ENCODE measurements around the gene HERC2.
"Not testable (repeated sequence)": the region's sequence is repeated elsewhere in the genome, so short reads cannot be mapped to it uniquely, and the experiment has no call there.

Gene HERC2

DNA sequence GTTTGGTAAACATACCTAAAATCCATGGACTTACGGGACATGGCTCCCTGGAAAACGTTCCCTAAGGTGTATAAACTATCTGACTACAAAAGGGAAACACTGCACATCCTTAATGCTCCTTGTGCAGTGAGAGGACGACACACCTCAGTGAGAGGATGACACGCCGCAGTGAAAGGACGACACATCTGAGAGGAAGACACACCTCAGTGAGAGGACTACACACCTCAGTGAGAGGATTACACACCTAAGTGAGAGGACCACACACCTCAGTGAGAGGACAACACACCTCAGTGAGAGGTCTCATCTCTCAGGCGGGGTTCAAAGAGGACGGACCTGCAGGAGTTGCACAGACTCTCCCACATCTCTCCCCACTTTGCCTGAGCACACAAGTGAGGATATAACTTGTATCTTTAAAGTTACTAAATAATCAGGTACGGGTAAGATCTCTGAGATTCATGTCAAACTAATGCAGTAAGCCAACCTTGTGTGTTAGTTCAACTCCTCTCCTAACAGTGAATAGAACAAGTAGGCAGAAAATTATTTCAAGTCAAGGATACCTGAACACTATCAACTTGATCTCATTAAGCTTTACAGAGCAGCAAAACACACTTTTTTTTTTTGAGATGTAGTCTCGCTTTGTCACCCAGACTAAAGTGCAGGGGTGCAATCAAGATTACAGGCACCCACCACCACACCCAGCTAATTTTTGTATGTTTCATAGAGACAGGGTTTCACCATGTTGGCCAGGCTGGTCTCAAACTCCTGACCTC is 32.1 kb downstream of the HERC2 start:
- Histone ChIP-seq H3K27me3 (no peaks in the 10 kb centered on the region), H3K4me3 (ENCODE audit: low read depth, low read length) (no peak overlapping the region), H3K4me1 (no peaks in the 10 kb centered on the region), H3K9me3 (no peaks in the 10 kb centered on the region), H3K36me3 (peaks cover 5% of the 10 kb centered on the region; the same call in 1 of the 2 replicates)
- no peak for DNase-seq
- TF ChIP-seq, protein P1, sequence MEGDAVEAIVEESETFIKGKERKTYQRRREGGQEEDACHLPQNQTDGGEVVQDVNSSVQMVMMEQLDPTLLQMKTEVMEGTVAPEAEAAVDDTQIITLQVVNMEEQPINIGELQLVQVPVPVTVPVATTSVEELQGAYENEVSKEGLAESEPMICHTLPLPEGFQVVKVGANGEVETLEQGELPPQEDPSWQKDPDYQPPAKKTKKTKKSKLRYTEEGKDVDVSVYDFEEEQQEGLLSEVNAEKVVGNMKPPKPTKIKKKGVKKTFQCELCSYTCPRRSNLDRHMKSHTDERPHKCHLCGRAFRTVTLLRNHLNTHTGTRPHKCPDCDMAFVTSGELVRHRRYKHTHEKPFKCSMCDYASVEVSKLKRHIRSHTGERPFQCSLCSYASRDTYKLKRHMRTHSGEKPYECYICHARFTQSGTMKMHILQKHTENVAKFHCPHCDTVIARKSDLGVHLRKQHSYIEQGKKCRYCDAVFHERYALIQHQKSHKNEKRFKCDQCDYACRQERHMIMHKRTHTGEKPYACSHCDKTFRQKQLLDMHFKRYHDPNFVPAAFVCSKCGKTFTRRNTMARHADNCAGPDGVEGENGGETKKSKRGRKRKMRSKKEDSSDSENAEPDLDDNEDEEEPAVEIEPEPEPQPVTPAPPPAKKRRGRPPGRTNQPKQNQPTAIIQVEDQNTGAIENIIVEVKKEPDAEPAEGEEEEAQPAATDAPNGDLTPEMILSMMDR (IDR thresholded peaks at IDR 0.05; ENCODE audit: low read depth, low read length) = no peak

- DNase-seq; H3K9me3 ChIP-seq; H3K36me3 ChIP-seq; H3K4me3 ChIP-seq (ENCODE audit: low read depth, low read length); H3K4me1 ChIP-seq; H3K27me3 ChIP-seq: not testable (repeated sequence)
Observed at GRCh38 chr15:28288830-28289693, 32.9 kb downstream of the HERC2 start.

GRCh38 chr15:28286659-28287058 is 35.3 kb downstream of the HERC2 start:
- H3K4me1 ChIP-seq; H3K4me3 ChIP-seq (ENCODE audit: low read depth, low read length); H3K27me3 ChIP-seq; DNase-seq; H3K36me3 ChIP-seq; H3K9me3 ChIP-seq: not testable (repeated sequence)

DNA sequence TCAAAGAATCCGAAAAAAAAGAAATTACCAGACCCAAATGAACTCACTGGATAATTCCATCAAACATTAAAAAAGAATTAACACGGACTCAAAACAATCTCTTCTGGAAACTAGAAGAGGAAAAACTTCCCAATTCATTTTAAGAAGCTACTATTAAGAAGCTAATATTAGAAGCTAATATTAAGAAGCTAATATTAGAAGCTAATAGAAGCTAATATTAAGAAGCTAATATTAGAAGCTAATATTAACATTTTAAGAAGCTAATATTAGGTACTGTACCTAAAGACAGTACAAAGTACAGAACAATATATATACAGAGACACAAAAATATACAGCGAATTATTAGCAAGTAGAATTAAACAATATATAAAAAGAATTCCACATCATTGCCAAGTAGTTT is 35.9 kb downstream of the HERC2 start:
- no peaks in the 10 kb centered on the region for H3K9me3 ChIP-seq
- H3K4me3 ChIP-seq (ENCODE audit: low read depth, low read length) = no peak overlapping the region
- TF ChIP-seq, protein P1 (IDR thresholded peaks at IDR 0.05; ENCODE audit: low read depth, low read length) = no peak
- no peak for DNase-seq
- H3K4me1 ChIP-seq = no peaks in the 10 kb centered on the region
- H3K36me3 ChIP-seq = peaks cover 5% of the 10 kb centered on the region
- no peaks in the 10 kb centered on the region for H3K27me3 ChIP-seq

- H3K4me3 ChIP-seq (ENCODE audit: low read depth, low read length) = no peak overlapping the region
- no peak for DNase-seq
- H3K4me1 ChIP-seq = no peaks in the 10 kb centered on the region
- TF ChIP-seq, protein P1 (IDR thresholded peaks at IDR 0.05; ENCODE audit: low read depth, low read length) = no peak
- no peaks in the 10 kb centered on the region for H3K9me3 ChIP-seq
- H3K36me3 ChIP-seq = peaks cover 17% of the 10 kb centered on the region
- no peaks in the 10 kb centered on the region for H3K27me3 ChIP-seq
Observed at GRCh38 chr15:28281876-28282275, 40.1 kb downstream of the HERC2 start.

- Histone ChIP-seq H3K27me3 (no peaks in the 10 kb centered on the region), H3K36me3 (peaks cover 26% of the 10 kb centered on the region), H3K9me3 (no peaks in the 10 kb centered on the region), H3K4me3 (ENCODE audit: low read depth, low read length) (no peak overlapping the region), H3K4me1 (no peaks in the 10 kb centered on the region)
- TF ChIP-seq, protein P1 (IDR thresholded peaks at IDR 0.05; ENCODE audit: low read depth, low read length) = no peak
- DNase-seq = no peak
Observed at GRCh38 chr15:28274635-28275034, 47.3 kb downstream of the HERC2 start.
